Activated CD4-positive, alpha-beta memory T cell treated with anti-CD3 and anti-CD28 coated beads, Interleukin-2, amount 10 ng/mL, durations not matched to agents 7 days and 5 days (primary cell): ENCODE measurements around the gene TADA2B. TPM values are rescaled to one million over a fixed set of nuclear protein-coding genes. Genes with fewer than 3 reads are reported as not detected.
"Not testable (repeated sequence)": the region's sequence is repeated elsewhere in the genome, so short reads cannot be mapped to it uniquely, and the experiment has no call there.

Experiments
- CTCF ChIA-PET: fragments of 350-600 bp; sonication (Branson Sonifier 250); formaldehyde crosslinking; loops from one replicate; lab custom pipeline; 2021; ENCODE audit warnings: antibody characterized with exemption, inconsistent platforms; lab: Charles Lee
- POLR2A ChIA-PET: fragments of 350-600 bp; sonication (Branson Sonifier 250); formaldehyde crosslinking; loops from one replicate; lab custom pipeline; 2021; ENCODE audit warnings: antibody characterized with exemption; lab: Charles Lee
- DNase-seq: peaks from one replicate; pipeline ENCODE4 v3.0.0-alpha.2; 2020
- H3K27ac Mint-ChIP-seq: one replicate; pipeline ENCODE4 v1.8.0; 2021; ENCODE audit warnings: mild to moderate bottlenecking, mixed read lengths
- H3K27me3 Mint-ChIP-seq: one replicate; pipeline ENCODE4 v1.8.0; 2021; ENCODE audit warnings: mixed read lengths
- H3K36me3 Mint-ChIP-seq: one replicate; pipeline ENCODE4 v1.8.0; 2021; ENCODE audit warnings: low read depth, mixed read lengths
- H3K4me1 Mint-ChIP-seq: one replicate; pipeline ENCODE4 v1.8.0; 2021; ENCODE audit warnings: mixed read lengths
- H3K4me3 Mint-ChIP-seq: one replicate; pipeline ENCODE4 v1.8.0; 2021; ENCODE audit warnings: mild to moderate bottlenecking, mixed read lengths
- H3K9me3 Mint-ChIP-seq: one replicate; pipeline ENCODE4 v1.8.0; 2021; ENCODE audit warnings: mixed read lengths
- total RNA-seq, 2 experiments: library from RNA; stranded (reverse); gene quantifications; one replicate each; pipeline ENCODE4 v1.2.3, GENCODE V29; 2021

Gene TADA2B
- total RNA-seq, 2 experiments from 2014 or later: 26.6 to 27.3 TPM

DNA sequence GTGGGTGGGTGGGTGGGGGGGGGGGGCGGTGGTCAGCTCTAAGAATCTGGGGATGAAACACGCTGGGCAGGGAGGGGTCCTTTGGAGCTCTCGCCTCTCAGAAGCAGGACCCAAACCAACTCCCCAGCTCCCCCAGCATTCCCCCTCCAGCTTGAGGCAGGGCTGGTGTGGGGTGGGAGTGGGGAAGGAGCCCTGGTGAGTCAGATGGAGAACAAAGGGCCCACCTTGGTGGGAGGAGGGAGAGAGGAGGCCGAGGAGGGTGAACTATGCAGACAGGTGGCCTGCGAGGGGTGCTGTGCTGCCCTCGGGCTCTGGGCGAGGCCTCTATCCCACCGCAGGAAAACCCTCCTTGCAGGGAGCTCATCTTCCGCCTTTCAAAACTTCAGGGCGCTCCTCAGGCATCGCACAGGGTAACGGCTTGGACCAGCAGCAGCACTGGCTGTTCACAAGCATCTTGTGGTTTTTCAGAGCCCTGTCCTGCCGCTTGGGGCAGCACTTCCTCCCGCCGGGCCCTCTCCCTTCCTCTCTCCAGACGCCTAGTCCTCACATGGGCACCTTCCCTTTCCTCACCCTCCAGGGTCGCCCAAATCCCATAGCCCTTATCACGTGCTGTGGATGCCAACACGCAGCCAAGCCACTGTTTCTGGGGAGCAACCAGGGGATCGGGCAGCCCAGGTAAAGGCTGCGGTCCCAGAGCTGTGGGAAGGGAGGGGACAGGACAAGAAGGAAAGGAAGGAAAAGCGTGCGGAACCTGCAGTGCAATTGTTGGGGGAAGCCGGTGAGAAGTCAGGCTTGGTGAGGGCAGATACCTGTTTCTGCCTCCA, 58.7 kb downstream of the TADA2B start:
- no peaks in the 10 kb centered on the region for H3K9me3 Mint-ChIP-seq
- ChIA-PET POLR2A (interaction anchor here (1.0 to 2.4 kb wide), 5 partner anchors 33 to 461 kb away, joined by 3 to 11 read pairs (median 5); partner anchors contain the start of genes BLOC1S4, GRPEL1 and MRFAP1), CTCF (interaction anchor here (0.8 to 2.0 kb wide), 11 partner anchors 8 to 59 kb away, joined by 3 to 7 read pairs (median 3); partner anchors contain the start of genes GRPEL1 and TADA2B)
- DNase-seq: peak; percentile 67
- peak overlapping the region; percentile 81 for H3K4me3 Mint-ChIP-seq
- H3K36me3 Mint-ChIP-seq: no peaks in the 10 kb centered on the region
- H3K27me3 Mint-ChIP-seq: peaks cover 18% of the 10 kb centered on the region
- H3K4me1 Mint-ChIP-seq: peaks cover 19% of the 10 kb centered on the region
- H3K27ac Mint-ChIP-seq: no peak overlapping the region

DNA sequence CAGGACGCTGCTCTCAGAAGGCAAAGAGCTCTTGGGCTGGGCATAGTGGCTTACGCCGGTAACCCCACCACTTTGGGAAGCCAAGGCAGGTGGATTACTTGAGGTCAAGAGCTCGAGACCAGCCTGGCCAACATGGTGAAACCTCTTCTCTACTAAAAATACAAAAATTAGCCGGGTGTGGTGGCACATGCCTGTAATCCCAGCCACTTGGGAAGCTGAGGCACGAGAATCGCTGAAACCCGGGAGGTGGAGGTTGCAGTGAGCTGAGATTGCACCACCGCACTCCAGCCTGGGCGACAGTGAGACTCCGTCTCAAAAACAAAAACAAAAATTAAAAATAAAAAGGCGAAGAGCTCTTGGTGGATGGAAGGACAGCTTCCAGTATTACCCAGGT, 59.3 kb downstream of the TADA2B start:
- H3K4me3 Mint-ChIP-seq: peak overlapping the region; percentile 81
- H3K9me3 Mint-ChIP-seq, H3K27ac Mint-ChIP-seq, H3K36me3 Mint-ChIP-seq, DNase-seq: not testable (repeated sequence)
- ChIA-PET POLR2A (interaction anchor here (1.0 to 2.4 kb wide), 5 partner anchors 33 to 462 kb away, joined by 3 to 11 read pairs (median 5); partner anchors contain the start of genes BLOC1S4, GRPEL1 and MRFAP1), CTCF (interaction anchor here (0.8 to 2.0 kb wide), 9 partner anchors 8 to 60 kb away, joined by 3 to 7 read pairs (median 3); partner anchors contain the start of gene TADA2B)
- H3K27me3 Mint-ChIP-seq: peaks cover 14% of the 10 kb centered on the region
- peaks cover 19% of the 10 kb centered on the region for H3K4me1 Mint-ChIP-seq

DNA sequence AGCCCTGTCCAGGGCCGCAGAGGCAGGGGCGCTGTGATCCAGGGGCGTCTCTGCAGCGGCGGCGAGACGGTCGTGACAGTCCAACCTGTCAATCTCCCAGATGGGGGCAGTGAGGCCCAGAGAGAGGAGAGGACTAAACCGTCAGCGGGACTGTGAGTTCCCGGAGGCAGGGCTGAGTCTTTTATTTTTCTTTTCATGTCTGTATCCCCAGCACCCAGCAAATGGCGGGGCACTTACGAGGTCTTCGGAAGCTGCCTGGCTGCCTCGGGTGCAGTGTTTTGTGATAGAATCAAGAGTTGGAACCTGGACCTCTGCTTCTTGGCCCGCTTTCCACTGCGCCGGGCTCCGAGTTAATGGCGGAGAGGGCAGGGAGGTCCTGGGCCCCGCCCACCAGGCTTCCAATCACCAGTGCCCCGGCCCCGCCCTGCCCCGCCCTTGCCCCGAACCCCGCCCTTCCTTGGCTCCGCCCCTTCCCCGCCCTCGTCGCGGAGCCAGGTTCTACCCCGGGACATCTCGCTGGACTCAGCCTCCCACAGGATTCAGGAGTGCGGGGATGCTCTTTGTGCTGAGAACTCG, 59.9 kb downstream of the TADA2B start:
- peak overlapping the region; percentile 81 for H3K4me3 Mint-ChIP-seq
- CTCF ChIA-PET: interaction anchor here (0.8 to 2.0 kb wide), 7 partner anchors 9 to 60 kb away, joined by 3 to 7 read pairs (median 3); partner anchors contain the start of gene TADA2B
- DNase-seq: peak; percentile 88
- H3K9me3 Mint-ChIP-seq: no peaks in the 10 kb centered on the region
- POLR2A ChIA-PET: interaction anchor here (1.0 to 2.4 kb wide), 4 partner anchors 35 to 462 kb away, joined by 3 to 11 read pairs (median 4); partner anchors contain the start of genes BLOC1S4, GRPEL1 and MRFAP1
- H3K36me3 Mint-ChIP-seq: no peaks in the 10 kb centered on the region
- H3K27ac Mint-ChIP-seq: peak overlapping the region; percentile 67
- H3K27me3 Mint-ChIP-seq: peaks cover 12% of the 10 kb centered on the region
- H3K4me1 Mint-ChIP-seq: peaks cover 19% of the 10 kb centered on the region

DNA sequence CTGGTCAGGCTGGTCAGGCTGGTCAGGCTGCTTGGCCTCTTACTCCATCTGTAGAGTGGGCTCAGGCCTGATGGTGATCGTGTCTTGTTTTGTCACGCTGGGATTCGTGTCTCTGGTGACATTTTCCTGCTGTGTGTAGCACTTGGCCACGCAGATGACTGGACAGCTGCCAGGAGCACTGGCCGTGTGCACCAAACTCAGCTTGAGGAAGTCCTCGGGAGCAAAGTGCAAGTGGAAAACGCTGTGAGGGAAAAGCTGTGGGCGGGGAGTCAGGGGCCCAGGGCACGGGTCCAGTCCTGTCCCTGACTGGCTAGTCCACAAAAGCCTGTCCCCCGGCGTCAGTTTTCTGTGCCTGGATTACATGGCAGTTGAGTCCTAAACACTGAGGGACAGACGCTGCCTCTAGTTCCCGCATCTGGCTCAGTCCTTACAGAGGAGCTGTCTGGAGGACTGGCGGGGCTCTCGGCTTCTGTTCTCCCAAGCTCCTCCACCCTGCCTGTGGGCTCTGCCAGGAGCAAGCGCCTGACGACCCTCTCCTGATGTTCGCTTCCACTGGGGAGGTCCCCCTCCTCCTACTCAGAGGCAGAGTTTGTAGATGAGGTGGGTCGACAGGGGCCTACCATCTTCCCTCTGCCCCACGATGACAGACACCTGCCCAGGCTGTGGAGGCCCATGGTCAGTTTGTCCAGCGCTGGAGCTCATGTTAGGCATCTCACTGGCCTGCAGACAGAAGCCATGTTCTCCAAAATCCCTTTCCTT, 60.6 kb downstream of the TADA2B start:
- Mint-ChIP-seq H3K4me3 (peak overlapping the region; percentile 81), H3K27ac (no peak overlapping the region), H3K36me3 (no peaks in the 10 kb centered on the region), H3K27me3 (peaks cover 9% of the 10 kb centered on the region), H3K4me1 (peaks cover 19% of the 10 kb centered on the region), H3K9me3 (no peaks in the 10 kb centered on the region)
- ChIA-PET CTCF (interaction anchor here (0.5 kb wide), 1 partner anchor 60 kb away, joined by 3 read pairs; the partner anchor contains the start of gene TADA2B), POLR2A (interaction anchor here (1.7 kb wide), 1 partner anchor 387 kb away, joined by 5 read pairs; the partner anchor contains the start of gene BLOC1S4)
- no peak for DNase-seq

DNA sequence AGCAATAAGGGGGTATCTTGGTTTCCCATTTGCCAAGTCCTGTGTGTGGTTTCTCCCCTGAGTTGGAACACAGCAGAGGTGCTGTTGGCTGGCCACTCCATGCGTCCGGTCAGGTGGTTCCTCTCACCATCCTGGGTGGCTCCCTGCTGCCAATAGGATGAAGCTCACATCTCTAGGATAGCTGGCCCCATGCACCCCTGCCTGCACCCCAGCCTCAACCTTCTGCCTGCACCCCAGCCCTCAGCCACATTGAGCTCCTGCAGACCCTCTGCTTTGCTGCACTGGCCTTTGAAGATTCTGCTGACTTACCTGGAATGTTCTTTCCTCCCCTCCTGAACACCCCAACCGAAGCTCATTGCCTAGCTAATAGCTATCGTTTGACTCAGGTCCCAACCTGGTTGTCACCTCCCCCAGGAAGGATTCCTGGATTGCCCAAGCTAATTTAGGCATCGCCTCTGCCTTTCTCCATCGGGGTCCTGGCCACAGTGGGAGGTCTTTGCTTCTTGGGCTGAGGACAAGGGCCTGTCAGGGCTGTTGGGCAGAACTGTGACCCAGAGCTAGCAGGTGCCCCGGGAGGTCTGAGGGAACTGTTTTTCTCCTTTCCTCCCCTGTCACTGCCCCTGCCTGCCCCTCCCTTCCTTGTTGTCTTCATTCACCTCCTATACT, 61.3 kb downstream of the TADA2B start:
- no peak for DNase-seq
- H3K36me3 Mint-ChIP-seq: no peaks in the 10 kb centered on the region
- H3K4me3 Mint-ChIP-seq: no peak overlapping the region
- ChIA-PET POLR2A (no interaction called here), CTCF (interaction anchor here (0.5 kb wide), 1 partner anchor 61 kb away, joined by 3 read pairs; the partner anchor contains the start of gene TADA2B)
- no peak overlapping the region for H3K27ac Mint-ChIP-seq
- H3K4me1 Mint-ChIP-seq: peaks cover 19% of the 10 kb centered on the region
- H3K27me3 Mint-ChIP-seq: peaks cover 9% of the 10 kb centered on the region
- H3K9me3 Mint-ChIP-seq: no peaks in the 10 kb centered on the region

DNA sequence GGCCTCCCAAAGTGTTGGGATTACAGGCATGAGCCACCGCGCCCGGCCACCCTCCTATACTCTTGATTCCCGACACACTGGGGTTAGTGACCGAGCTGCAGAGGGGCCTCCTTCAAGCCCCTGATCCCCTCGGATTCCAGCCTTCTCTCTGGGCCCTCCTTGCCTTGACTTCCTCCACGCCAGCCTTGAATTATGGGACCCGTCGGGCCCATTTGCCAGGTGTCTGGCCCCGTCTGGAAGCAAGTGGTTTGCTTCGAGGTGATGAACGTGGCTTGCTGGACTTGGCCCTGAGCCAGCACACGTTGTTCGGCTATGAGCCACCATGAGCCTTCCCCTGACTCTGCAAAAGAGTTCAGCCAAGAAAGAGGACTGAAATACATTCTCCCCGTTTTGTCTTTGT, 62.1 kb downstream of the TADA2B start:
- ChIA-PET POLR2A (no interaction called here), CTCF (no interaction called here)
- Mint-ChIP-seq H3K27ac (no peak overlapping the region), H3K4me1 (peaks cover 19% of the 10 kb centered on the region), H3K36me3 (no peaks in the 10 kb centered on the region), H3K9me3 (peaks cover 2% of the 10 kb centered on the region), H3K4me3 (no peak overlapping the region), H3K27me3 (peaks cover 9% of the 10 kb centered on the region)
- no peak for DNase-seq

DNA sequence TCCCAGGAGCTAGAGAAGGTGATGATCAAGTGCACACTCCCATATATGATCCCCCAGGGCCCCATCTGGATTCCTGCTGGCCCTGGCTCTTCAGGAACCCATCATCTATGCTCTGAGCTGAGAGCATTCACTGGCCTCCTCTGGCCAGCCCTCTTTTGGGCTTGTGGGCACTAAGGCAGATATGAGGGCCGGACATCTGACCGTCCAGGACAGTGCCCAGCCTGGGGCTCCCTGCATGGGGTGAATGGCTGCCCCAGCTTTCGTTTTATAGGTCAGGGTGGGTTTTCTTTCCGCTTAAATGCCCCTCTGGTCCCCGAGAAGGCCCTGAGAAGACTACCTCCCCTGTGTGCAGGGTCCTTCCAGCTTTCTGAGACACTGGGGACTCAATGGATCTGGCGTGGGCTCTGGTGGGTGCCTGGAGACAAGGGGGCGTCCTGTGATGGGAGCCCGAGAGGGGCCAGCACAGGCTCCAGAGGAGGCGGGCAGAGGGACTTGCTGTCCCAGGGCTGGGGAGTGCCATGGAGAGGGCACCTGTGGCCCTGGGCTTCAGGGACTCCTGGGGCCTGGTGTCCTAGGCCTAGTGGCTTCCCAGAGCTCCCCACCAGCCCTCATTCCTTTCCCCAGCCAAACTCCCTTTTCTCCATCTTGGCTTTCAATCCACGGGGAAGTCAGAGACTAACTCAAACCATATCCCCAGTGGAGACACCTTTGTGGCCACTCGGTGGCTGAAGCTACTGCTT, 64.2 kb downstream of the TADA2B start:
- H3K36me3 Mint-ChIP-seq: no peaks in the 10 kb centered on the region
- H3K4me3 Mint-ChIP-seq: no peak overlapping the region
- ChIA-PET POLR2A (no interaction called here), CTCF (no interaction called here)
- H3K9me3 Mint-ChIP-seq: peaks cover 2% of the 10 kb centered on the region
- H3K4me1 Mint-ChIP-seq: peaks cover 8% of the 10 kb centered on the region
- H3K27ac Mint-ChIP-seq: no peak overlapping the region
- H3K27me3 Mint-ChIP-seq: peaks cover 9% of the 10 kb centered on the region
- no peak for DNase-seq

Other genes with a start within 250 kb of the TADA2B start
- gene TBC1D14, start 133.5 kb upstream of the TADA2B start, total RNA-seq: 10 to 100 TPM; 53.7 to 55.3 TPM
- 10 to 100 TPM; 39.8 to 40.0 TPM for gene GRPEL1, start 24.7 kb downstream of the TADA2B start, total RNA-seq
- gene SORCS2, start 149.2 kb downstream of the TADA2B start, total RNA-seq: under 1 TPM; 0.10 to 0.18 TPM